ENCODE measurements around the gene CDK12. TPM values are rescaled to one million over a fixed set of nuclear protein-coding genes. Genes with fewer than 3 reads are reported as not detected.
"Not testable (repeated sequence)": the region's sequence is repeated elsewhere in the genome, so short reads cannot be mapped to it uniquely, and the experiment has no call there.

CDK12 gene
- total RNA-seq, 1 donor from 2014 or later = 63.0 TPM

DNA sequence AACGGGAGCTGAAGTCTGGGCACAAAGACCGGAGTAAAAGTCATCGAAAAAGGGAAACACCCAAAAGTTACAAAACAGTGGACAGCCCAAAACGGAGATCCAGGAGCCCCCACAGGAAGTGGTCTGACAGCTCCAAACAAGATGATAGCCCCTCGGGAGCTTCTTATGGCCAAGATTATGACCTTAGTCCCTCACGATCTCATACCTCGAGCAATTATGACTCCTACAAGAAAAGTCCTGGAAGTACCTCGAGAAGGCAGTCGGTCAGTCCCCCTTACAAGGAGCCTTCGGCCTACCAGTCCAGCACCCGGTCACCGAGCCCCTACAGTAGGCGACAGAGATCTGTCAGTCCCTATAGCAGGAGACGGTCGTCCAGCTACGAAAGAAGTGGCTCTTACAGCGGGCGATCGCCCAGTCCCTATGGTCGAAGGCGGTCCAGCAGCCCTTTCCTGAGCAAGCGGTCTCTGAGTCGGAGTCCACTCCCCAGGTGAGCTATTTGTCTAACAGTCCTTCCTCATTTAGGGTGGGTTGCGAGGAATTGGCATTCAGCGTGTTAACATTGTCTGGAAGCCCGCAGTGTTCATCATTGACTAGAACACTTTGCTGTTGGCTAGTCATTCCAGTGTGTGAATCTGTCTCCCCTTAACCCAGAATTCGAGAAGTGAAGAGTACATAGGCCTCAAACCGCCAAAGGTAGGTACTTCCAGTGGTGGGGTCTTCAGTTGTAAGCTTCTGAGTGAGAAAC lies 1.5 kb downstream of the CDK12 start:
- peaks cover 3% of the 10 kb centered on the region for H3K27me3 Mint-ChIP-seq (ENCODE audit: unreplicated experiment)
- H3K9me3 Mint-ChIP-seq (ENCODE audit: unreplicated experiment) = no peaks in the 10 kb centered on the region
- peaks cover 20% of the 10 kb centered on the region for H3K4me1 Mint-ChIP-seq (ENCODE audit: unreplicated experiment)
- TF ChIP-seq, protein P1, sequence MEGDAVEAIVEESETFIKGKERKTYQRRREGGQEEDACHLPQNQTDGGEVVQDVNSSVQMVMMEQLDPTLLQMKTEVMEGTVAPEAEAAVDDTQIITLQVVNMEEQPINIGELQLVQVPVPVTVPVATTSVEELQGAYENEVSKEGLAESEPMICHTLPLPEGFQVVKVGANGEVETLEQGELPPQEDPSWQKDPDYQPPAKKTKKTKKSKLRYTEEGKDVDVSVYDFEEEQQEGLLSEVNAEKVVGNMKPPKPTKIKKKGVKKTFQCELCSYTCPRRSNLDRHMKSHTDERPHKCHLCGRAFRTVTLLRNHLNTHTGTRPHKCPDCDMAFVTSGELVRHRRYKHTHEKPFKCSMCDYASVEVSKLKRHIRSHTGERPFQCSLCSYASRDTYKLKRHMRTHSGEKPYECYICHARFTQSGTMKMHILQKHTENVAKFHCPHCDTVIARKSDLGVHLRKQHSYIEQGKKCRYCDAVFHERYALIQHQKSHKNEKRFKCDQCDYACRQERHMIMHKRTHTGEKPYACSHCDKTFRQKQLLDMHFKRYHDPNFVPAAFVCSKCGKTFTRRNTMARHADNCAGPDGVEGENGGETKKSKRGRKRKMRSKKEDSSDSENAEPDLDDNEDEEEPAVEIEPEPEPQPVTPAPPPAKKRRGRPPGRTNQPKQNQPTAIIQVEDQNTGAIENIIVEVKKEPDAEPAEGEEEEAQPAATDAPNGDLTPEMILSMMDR (IDR thresholded peaks at IDR 0.05; ENCODE audit: unreplicated experiment) = no peak
- peak overlapping the region; percentile 99 for H3K4me3 Mint-ChIP-seq (ENCODE audit: unreplicated experiment)
- peak; percentile 14 for DNase-seq (ENCODE audit: low spot score)
- peaks cover 17% of the 10 kb centered on the region for H3K36me3 Mint-ChIP-seq (ENCODE audit: low read depth, unreplicated experiment)
- peak overlapping the region; percentile 95 for H3K27ac Mint-ChIP-seq (ENCODE audit: unreplicated experiment)

DNA sequence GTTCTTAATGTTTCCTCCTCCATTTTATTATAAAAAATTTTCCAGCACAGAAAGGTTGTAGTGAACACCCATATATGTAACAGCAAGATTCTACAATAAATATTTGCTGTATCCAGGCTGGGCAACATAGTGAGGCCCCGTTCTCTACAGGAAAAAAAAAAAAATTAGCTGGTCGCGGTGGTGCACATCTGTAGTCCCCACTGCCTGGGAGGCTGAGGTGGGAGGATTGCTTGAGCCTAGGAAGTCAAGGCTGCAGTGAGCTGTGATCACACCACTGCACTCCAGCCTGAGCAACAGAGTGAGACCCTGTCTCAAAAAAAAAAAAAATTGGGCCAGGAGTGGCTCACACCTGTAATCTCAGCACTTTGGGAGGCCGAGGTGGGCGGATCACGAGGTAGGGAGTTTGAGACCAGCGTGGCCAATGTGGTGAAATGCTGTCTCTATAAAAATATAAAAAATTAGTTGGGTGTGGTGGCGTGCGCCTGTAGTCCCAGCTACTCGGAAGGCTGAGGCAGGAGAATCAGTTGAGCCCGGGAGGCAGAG lies 3.4 kb downstream of the CDK12 start:
- H3K27ac Mint-ChIP-seq (ENCODE audit: unreplicated experiment); H3K9me3 Mint-ChIP-seq (ENCODE audit: unreplicated experiment); H3K27me3 Mint-ChIP-seq (ENCODE audit: unreplicated experiment); H3K4me3 Mint-ChIP-seq (ENCODE audit: unreplicated experiment); DNase-seq (ENCODE audit: low spot score): not testable (repeated sequence)
- H3K36me3 Mint-ChIP-seq (ENCODE audit: low read depth, unreplicated experiment) = peaks cover 17% of the 10 kb centered on the region
- H3K4me1 Mint-ChIP-seq (ENCODE audit: unreplicated experiment) = peaks cover 20% of the 10 kb centered on the region

DNA sequence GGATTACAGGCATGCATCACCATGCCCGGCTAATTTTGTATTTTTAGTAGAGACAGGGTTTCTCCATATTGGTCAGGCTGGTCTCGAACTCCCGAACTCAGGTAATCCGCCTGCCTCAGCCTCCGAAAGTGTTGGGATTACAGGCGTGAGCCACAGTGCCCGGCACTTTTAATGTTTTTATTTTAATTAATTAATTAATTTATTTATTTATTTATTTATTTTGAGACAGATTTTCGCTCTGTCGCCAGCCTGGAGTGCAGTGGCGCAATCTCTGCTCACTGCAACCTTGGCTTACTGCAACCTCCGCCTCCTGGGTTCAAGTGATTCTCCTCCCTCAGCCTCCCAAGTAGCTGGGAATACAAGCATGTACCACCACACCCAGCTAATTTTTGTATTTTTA lies 7.3 kb downstream of the CDK12 start:
- not testable (repeated sequence) for H3K27ac Mint-ChIP-seq (ENCODE audit: unreplicated experiment); H3K4me3 Mint-ChIP-seq (ENCODE audit: unreplicated experiment); H3K4me1 Mint-ChIP-seq (ENCODE audit: unreplicated experiment); DNase-seq (ENCODE audit: low spot score); H3K9me3 Mint-ChIP-seq (ENCODE audit: unreplicated experiment); H3K27me3 Mint-ChIP-seq (ENCODE audit: unreplicated experiment)
- peaks cover 15% of the 10 kb centered on the region for H3K36me3 Mint-ChIP-seq (ENCODE audit: low read depth, unreplicated experiment)

DNA sequence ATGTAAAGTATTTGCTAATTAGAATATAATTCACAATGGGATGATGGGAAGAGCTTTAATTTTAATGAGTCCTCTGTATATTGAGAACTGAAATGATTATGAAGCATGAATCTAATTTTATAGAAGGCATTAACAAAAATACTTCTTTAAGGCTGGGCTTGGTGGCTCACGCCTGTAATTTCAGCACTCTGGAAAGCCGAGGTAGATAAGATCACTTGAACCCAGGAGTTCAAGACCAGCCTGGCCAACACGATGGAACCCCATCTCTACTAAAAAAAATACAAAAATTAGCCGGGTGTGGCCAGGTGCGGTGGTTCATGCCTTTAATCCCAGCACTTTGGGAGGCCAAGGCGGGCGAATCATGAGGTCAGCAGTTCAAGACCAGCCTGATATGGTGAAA lies 12.0 kb downstream of the CDK12 start:
- H3K4me1 Mint-ChIP-seq (ENCODE audit: unreplicated experiment) = no peaks in the 10 kb centered on the region
- no peak overlapping the region for H3K27ac Mint-ChIP-seq (ENCODE audit: unreplicated experiment)
- no peak for DNase-seq (ENCODE audit: low spot score)
- H3K4me3 Mint-ChIP-seq (ENCODE audit: unreplicated experiment) = no peak overlapping the region
- H3K27me3 Mint-ChIP-seq (ENCODE audit: unreplicated experiment) = no peaks in the 10 kb centered on the region
- TF ChIP-seq, protein P1 (IDR thresholded peaks at IDR 0.05; ENCODE audit: unreplicated experiment) = no peak
- peaks cover 16% of the 10 kb centered on the region for H3K36me3 Mint-ChIP-seq (ENCODE audit: low read depth, unreplicated experiment)
- no peaks in the 10 kb centered on the region for H3K9me3 Mint-ChIP-seq (ENCODE audit: unreplicated experiment)

DNA sequence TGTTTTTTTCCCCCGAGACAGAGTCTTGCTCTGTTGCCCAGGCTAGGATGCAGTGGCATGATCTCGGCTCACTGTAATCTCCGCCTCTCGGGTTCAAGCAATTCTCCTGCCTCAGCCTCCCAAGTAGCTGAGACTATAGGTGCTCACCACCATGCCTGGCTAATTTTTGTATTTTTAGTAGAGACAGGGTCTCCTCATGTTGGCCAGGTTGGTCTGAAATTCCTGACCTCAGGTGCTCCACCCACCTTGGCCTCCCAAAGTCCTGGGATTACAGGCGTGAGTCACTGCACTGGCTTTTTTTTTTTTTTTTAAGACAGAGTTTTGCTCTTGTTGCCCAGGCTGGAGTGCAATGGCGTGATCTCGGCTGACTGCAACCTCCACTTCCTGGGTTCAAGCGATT lies 18.3 kb downstream of the CDK12 start:
- not testable (repeated sequence) for H3K36me3 Mint-ChIP-seq (ENCODE audit: low read depth, unreplicated experiment); H3K27ac Mint-ChIP-seq (ENCODE audit: unreplicated experiment); H3K4me3 Mint-ChIP-seq (ENCODE audit: unreplicated experiment); H3K4me1 Mint-ChIP-seq (ENCODE audit: unreplicated experiment); H3K9me3 Mint-ChIP-seq (ENCODE audit: unreplicated experiment); H3K27me3 Mint-ChIP-seq (ENCODE audit: unreplicated experiment); DNase-seq (ENCODE audit: low spot score)

DNA sequence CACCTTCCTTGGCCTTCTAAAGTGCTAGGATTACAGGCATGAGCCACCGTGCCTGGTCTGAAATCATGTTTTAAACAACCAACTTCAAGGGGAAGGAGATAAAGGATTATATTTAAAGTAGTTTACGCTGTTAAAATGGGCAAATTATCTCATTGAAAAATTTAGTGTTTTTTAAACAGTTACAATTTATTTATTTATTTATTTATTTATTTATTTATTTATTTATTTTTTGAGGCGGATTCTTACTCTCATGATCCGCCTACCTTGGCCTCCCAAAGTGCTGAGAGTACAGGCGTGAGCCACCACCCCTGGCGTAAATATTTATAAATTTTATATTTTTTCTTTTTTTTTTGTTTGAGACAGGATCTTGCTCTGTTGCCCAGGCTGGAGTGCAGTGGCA lies 22.2 kb downstream of the CDK12 start:
- Mint-ChIP-seq H3K4me1 (ENCODE audit: unreplicated experiment) (no peaks in the 10 kb centered on the region), H3K9me3 (ENCODE audit: unreplicated experiment) (no peaks in the 10 kb centered on the region), H3K27me3 (ENCODE audit: unreplicated experiment) (no peaks in the 10 kb centered on the region), H3K36me3 (ENCODE audit: low read depth, unreplicated experiment) (peaks cover 6% of the 10 kb centered on the region), H3K27ac (ENCODE audit: unreplicated experiment) (no peak overlapping the region), H3K4me3 (ENCODE audit: unreplicated experiment) (no peak overlapping the region)
- TF ChIP-seq, protein P1 (IDR thresholded peaks at IDR 0.05; ENCODE audit: unreplicated experiment) = no peak
- no peak for DNase-seq (ENCODE audit: low spot score)
